Skeletal muscle cell (primary cell): ENCODE data around the gene GRHL1.
"Not testable (repeated sequence)": the region's sequence is repeated elsewhere in the genome, so short reads cannot be mapped to it uniquely, and the experiment has no call there.

ENCODE experiments used
- DNase-seq: peaks from one replicate; pipeline ENCODE4 v3.0.0-alpha.2; 2010; ENCODE audit warnings: low read depth
- H3K4me3 ChIP-seq: 2 replicates; pipeline ENCODE4 v1.5.1; 2011; ENCODE audit warnings: low read depth, mild to moderate bottlenecking, control low read depth, low read length, moderate library complexity

GRHL1 gene

GRCh38 chr2:10005461-10006235 lies 54.2 kb downstream of the GRHL1 start:
- H3K4me3 ChIP-seq: no peak overlapping the region
- DNase-seq: no peak

DNA sequence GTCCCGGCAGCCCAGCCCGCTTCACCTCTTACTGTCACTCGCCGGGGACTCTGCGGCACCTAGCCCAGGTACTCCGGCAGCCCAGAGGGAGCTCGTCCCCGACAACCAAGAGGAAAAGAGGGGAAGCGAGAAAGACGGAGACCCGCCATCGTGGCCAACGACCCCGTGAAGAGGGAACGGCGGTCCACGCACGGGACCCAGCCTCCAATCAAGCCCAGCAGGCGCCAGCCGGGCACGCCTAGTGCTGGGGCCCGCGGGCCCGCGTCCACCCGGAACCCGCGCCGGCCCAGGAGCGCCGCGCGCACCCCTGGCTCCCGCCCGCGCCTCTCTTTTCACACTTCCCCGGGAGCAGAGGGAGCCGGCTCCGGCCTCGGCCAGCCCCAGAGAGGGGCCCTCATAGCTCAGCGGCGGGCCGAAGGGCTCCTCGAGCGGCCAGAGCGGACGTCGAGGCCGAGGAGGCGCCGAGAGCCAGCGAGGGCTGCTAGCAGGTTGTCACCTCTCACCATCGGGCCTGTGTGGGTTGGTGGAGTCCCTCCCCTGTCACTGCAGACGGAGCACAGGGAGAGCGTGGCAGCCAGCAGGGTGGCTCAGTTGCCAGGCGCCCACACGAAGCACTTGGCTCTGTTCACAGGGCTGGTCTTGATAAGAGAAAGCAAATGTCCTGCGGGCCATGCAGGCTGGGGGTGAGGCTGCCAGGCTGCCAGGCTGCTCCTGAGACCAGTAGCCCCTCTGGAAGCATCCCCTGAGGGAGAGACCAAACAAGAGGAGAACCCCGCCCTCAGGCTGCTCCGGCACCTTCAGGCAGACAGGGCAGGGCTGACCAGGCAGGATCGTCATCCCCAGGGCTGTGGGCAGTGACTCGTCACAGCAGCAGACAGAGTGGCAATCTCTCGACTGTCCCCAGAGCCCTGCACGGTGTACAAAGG lies 55.0 kb downstream of the GRHL1 start:
- H3K4me3 ChIP-seq: no peak overlapping the region
- no peak for DNase-seq

DNA sequence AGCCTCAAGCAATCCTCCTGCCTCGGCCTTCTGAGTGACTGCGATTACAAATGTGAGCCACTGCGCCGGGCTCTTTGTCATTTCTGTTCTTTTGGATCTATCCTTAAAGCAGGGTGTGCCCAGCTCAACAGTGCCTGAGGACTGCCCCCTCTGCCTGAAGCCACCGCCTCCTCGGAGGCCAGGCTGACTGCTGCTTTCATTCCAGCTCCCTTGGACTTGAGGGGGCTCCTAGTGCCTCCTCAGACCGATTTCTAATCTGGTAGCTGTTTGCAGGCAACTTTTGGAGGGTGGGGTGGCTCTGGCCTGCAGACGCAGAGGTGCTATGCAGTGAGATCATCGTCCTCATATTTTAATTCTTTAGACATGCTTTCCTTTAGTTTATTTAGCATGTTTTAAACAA lies 55.9 kb downstream of the GRHL1 start:
- H3K4me3 ChIP-seq: no peak overlapping the region

DNA sequence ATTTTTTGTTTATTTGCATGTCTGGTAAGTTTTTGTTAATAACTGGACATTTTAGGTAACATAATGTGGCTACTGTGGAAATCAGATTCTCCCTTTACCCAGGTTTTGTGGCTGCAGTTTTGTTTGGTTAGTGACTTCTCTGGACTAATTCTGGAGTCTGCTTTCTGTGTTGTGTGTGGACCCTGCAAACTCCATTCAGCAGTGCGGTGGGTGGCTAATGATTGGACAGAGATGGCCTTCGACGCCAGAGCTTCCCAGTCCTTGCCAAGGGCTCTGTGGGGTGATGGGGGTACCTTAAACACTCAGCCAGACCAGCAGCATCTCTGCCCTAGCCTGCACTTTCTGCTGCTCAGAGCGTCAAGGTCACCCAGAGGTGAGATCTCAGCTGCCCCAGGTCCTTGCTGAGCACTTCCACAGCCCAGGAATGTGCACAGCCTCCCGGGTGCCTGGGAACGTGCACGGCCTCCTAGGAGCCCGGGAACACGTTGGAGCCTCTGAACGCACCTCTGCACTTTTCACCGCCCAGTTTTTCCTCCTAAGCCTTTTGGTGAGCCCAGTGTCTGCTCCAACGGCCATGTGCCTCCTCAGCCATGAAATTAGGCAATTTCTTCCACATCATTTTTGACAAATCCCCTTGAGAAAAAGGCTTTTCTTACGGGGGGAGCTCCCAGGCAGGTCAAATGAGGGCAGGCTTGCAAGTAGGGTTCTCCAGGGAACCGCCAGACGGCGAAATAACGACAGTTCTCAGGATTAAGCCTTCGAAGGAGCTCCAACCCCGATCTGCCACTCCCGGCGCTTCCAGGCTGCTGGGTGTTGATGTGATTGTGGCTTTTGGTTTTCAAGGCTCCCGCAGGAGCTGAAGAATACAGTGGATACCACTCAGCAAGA lies 56.7 kb downstream of the GRHL1 start:
- no peak for DNase-seq
- no peak overlapping the region for H3K4me3 ChIP-seq

More for the DNA sequence above, 55.9 kb downstream of the GRHL1 start:
- no peak for DNase-seq

DNA sequence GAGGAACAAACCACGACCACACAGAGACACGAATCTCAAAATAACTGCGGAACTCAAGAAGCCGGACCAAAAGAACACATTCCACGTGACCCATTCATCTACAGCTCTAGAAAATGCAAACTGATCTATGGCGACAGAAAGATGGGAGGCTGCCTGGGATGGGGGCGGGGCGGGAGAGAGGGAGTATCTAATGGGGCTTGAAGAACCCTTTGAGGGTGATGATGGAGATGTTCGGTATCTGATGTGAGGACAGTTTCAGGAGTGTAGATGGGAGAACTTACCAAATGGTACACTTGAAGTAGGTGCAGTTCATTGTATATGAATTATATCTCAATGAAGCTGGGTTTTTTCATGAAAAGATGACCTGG lies 57.3 kb downstream of the GRHL1 start:
- DNase-seq: no peak
- H3K4me3 ChIP-seq: no peak overlapping the region

GRCh38 chr2:10009271-10009810 lies 57.8 kb downstream of the GRHL1 start:
- DNase-seq: no peak
- no peak overlapping the region for H3K4me3 ChIP-seq

DNA sequence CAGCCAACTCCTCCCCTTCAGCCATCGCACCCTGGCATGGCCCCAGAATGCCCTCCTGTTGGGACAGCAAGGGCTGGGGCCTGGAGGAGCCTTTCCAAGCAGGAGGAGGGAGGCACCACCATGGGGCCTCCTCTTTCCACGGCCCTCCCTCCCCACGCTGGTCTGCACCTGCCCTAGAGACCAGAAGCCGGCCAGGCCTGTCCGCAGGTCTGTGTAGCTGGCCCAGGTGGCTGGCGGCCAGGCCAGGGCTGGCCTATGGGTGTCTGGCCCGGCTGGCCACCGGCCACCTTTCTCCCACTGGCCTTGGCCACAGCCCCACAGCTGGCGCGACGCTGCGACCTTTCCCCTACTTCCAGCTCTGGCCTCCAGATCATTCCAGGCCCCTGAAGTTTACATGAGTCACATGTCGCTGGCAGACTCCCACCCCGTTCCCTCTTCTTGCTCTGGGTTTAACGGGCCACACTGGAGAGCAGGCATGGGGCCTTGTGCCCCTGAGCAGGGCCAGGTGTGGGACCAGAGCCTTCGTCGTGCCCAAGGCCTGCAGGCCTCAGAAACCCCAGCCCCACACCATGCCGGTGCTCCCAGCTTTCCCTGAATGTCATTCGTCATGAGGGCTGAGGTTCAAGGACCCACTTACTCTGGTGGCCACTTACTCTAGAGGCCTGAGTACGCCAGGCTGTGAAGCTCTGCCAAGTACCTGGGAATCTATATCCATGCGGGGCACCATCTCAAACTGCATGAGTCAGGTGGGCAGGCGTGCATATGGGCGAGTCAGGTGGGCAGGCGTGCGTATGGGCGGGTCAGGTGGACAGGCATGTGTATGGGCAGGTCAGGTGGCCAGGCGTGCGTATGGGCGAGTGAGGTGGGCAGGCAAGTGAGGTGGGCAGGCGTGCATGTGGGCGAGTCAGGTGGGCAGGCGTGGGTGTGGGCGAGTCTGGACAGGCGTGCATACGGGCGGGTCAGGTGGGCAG lies 58.6 kb downstream of the GRHL1 start:
- no peak for DNase-seq
- H3K4me3 ChIP-seq: no peak overlapping the region

DNA sequence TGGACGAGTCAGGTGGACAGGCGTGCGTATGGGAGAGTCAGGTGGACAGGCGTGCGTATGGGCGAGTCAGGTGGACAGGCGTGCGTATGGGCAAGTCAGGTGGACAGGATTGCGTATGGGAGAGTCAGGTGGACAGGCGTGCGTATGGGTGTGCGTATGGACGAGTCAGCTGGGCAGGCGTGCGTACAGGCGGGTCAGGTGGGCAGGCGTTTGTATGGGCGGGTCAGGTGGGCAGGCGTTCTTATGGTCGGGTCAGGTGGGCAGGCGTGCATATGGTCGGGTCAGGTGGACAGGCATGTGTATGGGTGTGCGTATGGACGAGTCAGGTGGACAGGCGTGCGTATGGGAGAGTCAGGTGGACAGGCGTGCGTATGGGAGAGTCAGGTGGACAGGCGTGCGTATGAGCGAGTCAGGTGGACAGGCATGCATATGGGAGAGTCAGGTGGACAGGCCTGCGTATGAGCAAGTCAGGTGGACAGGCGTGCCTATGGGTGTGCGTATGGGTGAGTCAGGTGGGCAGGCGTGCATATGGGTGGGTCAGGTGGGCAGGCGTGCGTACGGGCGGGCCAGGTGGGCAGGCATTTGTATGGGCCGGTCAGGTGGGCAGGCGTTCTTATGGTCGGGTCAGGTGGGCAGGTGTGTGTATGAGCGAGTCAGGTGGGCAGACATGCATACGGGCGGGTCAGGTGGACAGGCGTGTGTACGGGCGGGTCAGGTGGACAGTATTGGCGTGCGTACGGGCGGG lies 59.5 kb downstream of the GRHL1 start:
- DNase-seq, H3K4me3 ChIP-seq: not testable (repeated sequence)

DNA sequence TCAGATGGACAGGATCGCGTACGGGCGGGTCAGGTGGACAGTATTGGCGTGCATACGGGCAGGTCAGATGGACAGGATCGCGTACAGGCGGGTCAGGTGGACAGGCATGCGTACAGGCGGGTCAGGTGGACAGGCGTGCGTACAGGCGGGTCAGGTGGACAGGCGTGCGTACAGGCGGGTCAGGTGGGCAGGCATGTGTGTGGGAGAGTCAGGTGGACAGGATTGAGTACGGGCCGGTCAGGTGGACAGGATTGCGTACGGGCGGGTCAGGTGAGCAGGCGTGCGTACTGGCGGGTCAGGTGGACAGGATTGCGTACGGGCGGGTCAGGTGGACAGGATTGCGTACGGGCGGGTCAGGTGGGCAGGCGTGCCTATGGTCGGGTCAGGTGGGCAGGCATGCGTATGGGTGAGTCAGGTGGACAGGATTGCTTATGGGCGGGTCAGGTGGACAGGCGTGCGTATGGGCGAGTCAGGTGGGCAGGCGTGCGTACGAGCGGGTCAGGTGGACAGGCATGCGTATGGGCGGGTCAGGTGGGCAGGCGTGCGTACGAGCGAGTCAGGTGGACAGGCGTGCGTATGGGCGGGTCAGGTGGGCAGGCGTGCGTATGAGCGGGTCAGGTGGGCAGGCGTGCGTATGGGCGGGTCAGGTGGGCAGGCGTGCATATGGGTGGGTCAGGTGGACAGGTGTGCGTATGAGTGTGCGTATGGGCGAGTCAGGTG lies 60.3 kb downstream of the GRHL1 start:
- not testable (repeated sequence) for DNase-seq, H3K4me3 ChIP-seq

DNA sequence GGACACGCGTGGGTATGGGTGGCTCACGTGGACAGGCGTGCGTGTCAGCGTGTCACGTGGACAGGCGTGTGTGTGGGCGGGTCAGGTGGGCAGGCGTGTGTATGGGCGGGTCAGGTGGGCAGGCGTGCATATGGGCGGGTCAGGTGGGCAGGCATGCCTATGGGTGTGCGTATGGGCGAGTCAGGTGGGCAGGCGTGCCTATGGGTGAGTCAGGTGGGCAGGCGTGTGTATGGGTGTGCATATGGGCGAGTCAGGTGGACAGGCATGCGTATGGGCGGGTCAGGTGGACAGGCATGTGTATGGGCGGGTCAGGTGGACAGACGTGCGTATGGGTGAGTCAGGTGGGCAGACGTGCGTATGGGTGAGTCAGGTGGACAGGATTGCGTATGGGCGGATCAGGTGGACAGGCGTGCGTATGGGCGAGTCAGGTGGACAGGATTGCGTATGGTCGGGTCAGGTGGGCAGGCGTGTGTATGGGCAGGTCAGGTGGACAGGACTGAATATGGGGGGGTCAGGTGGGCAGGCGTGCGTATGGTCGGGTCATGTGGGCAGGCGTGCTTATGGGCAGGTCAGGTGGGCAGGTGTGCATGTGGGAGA lies 61.0 kb downstream of the GRHL1 start:
- not testable (repeated sequence) for DNase-seq, H3K4me3 ChIP-seq

- DNase-seq: no peak
Measured at GRCh38 chr2:10012963-10013461, 61.5 kb downstream of the GRHL1 start.

GRCh38 chr2:10013651-10014417 lies 62.3 kb downstream of the GRHL1 start:
- H3K4me3 ChIP-seq, DNase-seq: not testable (repeated sequence)

More at GRCh38 chr2:10012963-10013461, 61.5 kb downstream of the GRHL1 start:
- H3K4me3 ChIP-seq: no peak overlapping the region

DNA sequence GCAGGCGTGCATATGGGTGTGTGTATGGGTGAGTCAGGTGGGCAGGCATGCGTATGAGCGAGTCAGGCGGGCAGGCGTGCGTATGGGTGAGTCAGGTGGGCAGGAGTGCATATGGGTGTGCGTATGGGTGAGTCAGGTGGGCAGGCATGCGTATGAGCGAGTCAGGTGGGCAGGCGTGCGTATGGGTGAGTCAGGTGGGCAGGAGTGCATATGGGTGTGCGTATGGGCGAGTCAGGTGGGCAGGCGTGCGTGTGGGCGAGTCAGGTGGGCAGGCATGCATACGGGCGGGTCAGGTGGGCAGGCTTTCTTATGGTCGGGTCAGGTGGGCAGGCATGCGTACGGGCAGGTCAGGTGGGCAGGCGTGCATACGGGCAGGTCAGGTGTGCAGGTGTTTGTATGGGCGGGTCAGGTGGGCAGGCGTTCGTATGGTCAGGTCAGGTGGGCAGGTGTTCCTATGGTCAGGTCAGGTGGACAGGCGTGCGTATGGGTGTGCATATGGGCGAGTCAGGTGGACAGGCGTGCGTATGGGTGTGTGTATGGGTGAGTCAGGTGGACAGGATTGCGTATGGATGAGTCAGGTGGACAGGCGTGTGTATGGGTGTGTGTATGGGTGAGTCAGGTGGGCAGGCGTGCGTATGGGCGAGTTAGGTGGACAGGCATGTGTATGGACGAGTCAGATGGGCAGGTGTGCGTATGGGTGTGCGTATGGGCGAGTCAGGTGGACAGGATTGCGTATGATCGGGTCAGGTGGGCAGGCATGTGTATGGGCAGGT lies 63.1 kb downstream of the GRHL1 start:
- DNase-seq: no peak
- no peak overlapping the region for H3K4me3 ChIP-seq

DNA sequence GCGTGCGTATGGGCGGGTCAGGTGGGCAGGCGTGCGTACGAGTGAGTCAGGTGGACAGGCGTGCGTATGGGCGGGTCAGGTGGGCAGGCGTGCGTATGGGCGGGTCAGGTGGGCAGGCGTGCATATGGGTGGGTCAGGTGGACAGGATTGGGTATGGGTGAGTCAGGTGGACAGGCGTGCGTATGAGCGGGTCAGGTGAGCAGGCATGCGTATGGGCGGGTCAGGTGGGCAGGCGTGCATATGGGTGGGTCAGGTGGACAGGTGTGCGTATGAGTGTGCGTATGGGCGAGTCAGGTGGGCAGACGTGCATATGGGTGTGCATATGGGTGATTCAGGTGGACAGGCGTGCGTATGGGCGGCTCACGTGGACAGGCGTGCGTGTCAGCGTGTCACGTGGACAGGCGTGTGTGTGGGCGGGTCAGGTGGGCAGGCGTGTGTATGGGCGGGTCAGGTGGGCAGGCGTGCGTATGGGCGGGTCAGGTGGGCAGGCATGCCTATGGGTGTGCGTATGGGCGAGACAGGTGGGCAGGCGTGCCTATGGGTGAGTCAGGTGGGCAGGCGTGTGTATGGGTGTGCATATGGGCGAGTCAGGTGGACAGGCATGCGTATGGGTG lies 64.0 kb downstream of the GRHL1 start:
- DNase-seq, H3K4me3 ChIP-seq: not testable (repeated sequence)
